HT-29 (cell line): Measurements from ENCODE around the gene NPC1. TPM values are rescaled to one million over a fixed set of nuclear protein-coding genes. Genes with fewer than 3 reads are reported as not detected.
"Not testable (repeated sequence)": the region's sequence is repeated elsewhere in the genome, so short reads cannot be mapped to it uniquely, and the experiment has no call there.

Source experiments
- DNase-seq: peaks from one replicate; pipeline ENCODE4 v3.0.0-alpha.2; 2015; ENCODE audit warnings: low spot score
- total RNA-seq: library from RNA; depleted of rRNA; stranded (reverse); fragments of >200 nt; shearing (Covaris generic); gene quantifications from 2 replicates; pipeline ENCODE4 v1.2.3, GENCODE V29; 2014

NPC1 gene
- total RNA-seq, 1 experiment from 2014 or later: 48.5 TPM

DNA sequence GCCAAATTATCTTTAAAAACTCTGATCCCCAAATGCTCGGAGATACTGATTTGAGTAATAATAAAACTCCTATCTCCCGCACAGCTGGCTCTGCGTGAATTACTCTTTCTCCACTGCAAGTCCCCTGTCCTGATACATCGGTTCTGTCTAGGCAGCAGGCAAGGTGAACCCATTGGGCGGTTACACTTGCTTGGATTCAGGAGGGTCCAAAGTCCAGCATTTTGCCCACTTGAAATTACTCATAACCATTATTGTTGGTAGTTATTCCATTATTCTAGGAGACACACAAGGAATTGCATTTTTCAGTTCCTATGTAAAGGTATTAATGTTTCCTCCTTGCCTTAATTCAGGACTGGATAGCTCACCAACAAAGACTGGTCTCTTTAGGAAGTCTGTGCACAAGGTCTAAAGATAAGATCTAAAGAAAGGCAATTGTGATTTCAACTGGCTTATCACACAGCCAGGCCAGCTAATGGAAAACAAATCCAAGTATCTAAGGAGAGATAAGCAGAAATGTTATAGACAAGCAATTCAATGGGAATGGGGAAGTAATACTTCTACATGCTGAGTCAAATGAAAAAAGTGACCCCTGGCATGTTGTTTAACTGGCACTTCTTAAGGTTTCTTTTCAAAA is 23.2 kb upstream of the NPC1 start:
- peak; percentile 39 for DNase-seq

GRCh38 chr18:23608211-23608610 is 21.9 kb upstream of the NPC1 start:
- DNase-seq: no peak

- peak; percentile 16 for DNase-seq
These were observed 19.6 kb upstream of the NPC1 start for GRCh38 chr18:23605941-23606340.

GRCh38 chr18:23599809-23600208 is 13.5 kb upstream of the NPC1 start:
- no peak for DNase-seq

DNA sequence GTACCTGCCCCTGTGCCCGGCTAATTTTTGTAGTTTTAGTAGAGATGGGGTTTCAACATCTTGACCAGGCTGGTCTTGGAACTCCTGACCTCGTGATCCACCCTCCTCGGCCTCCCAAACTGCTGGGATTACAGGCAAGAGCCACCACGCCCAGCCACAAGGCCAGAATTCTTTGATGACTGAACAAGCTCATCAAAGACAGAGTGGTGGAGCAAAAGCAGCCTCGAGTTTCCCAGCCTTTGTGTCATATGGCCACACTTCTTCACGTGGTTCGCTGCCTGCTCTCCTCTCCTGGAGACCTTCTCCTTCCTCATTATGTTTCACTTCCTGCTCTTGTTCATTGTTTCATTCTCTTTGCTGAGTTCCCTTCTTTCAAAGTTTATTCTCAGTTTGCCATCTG is 9.9 kb upstream of the NPC1 start:
- no peak for DNase-seq

GRCh38 chr18:23595591-23595990 is 9.3 kb upstream of the NPC1 start:
- no peak for DNase-seq

DNA sequence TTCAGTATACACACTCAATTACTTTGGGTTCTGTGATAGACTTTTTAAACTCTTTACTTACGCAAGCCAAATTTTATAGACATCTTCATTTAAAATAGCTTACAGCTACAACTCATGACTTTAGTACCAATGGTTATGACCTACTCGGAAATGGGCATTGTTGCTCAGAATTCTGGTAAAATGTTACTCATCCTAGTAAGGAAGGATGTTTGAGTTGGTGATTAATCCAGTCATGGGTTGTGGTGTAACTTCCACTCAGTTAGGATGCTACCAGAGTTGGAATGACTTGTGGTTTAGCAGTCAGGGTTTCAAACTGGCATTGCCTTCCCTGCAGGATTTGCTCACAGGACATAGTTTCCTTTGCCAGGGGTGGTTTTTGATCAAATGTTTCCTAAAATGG is 7.4 kb upstream of the NPC1 start:
- no peak for DNase-seq

GRCh38 chr18:23592911-23593310 is 6.6 kb upstream of the NPC1 start:
- no peak for DNase-seq

DNA sequence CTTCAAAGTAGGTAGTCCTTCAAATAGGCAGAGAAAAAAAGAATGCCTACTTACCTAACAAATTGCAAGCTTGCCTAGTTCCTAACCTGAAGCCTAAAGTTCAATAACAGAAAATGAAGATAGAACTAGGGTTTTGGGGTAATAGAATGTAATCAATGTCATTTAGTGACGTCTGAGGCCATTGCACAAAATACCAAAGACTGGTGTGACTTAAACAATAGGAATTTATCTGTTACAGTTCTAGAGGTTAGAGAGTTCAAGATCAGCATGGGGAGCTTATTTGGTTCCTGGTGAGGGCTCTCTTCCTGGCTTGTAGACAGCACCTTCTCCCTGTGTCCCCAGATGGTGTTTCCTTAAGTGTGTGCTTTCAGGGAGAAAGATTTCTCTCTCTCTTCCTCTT is 4.7 kb upstream of the NPC1 start:
- DNase-seq: no peak

GRCh38 chr18:23588836-23589560 is 2.7 kb upstream of the NPC1 start:
- no peak for DNase-seq

DNA sequence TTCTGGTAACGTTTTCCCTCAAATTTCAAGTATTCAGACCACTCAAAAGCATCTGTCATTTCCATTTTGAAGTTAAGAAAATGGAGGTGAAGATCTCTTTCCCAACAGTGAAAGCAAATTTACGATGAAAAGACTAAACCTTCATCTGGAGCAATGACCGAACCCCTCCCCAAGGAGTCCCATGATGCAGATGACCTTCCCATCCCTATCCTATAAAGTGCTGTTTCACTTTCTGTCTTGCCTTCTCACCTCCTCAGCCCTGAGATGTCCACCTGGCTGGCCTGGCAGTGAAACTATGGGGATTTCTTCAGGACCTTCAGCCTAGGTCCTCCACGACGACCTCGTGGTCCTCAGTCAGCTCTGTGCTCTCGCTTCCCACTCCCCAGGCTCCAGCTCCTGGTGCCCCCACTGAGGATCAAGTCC is 925 bp upstream of the NPC1 start:
- no peak for DNase-seq

DNA sequence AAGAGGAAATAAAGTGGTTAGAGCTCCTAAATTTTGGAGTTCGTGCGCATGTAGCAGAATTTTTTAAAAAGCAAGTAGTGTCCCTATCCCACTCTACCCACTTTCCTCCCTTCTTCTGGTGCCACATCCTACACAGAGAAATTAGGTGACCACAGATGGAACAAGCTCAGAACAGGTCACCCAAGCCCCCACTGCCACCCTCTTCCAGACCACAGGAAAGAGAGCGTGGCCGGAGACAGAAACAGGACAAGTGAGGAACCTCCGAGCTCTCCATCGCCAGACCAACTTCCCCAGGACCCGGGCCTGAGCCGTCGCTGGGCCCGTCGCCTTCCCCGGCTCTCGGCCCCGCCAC is 433 bp downstream of the NPC1 start:
- DNase-seq: no peak

DNA sequence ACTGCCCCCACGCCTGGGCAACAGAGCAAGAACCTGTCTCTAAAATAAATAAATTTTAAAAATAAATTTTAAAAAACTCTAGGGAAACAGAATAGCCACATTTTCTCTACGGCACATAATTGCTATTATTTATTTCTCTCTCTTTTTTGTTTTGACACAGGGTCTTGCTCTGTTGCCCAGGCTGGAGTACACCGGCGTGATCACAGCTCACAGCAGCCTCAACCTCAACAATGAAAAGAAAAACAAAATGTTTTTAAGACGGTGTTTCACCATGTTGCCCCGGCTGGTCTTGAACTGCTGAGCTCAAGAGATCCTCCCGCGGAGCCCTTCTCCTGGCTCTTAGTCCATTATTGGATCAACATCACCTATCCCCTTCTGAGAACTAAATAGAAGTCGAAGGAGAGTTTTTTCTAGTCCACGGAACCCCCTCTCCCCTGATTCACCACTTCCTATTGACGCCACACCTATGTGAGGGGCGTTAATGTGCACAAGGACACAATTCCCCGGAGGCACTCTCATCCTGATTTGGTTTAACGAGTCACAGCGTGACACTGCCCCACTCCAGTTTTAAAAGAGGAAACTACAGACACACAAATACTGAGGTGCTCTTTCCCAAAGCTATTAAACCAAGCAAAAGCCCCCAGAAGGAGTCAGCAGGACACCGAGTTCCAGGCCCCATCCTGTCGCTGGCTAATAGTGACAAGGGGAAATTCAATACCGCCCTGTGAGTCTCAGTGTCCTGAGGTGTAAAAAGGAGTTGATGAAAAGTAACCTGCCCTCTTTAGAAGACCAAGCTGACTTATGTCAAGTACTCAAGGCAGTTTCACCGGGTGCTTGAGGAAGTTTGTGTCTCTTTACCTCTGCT is 1.1 kb downstream of the NPC1 start:
- DNase-seq: peak; percentile 58

GRCh38 chr18:23584019-23584983 is 2.0 kb downstream of the NPC1 start:
- DNase-seq: no peak

DNA sequence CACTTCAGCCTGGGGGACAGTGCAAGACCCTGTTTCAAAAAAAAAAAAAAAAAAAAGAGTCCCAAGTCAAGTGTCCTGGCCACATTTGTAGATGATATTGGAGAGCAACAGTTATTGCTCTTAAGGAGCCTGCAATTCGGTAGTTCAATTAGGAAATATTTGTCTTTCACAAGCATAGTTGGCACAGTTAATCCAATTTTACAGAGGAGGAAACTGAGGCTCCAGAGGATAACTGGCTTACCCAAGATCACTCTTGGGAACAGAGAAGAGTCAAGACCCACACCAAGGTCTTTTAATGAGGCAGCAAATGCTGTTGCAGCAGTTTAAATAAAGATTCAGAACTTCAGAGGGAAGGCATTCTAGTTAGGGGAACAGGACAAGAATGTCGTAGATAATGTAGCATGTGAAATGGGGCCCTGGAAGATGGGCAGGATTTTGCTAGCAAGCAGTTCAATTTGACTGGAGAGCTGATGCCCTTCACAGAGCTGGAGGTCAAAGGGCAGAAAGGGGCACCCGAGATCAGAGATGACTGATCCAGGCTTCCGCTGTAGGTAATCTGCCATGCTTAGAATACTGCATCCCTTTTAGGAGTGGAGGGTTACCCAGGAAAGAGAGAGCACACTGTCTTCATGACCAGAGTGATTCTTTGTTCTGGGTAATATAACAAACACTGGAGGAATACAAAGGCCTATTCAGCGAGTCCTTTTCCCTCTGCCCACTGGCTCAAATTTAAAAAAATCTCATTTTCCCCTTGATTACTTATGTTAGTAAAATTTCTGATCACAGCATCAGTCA is 3.0 kb downstream of the NPC1 start:
- DNase-seq: no peak

- no peak for DNase-seq
These were observed 5.5 kb downstream of the NPC1 start for GRCh38 chr18:23580677-23581367.

DNA sequence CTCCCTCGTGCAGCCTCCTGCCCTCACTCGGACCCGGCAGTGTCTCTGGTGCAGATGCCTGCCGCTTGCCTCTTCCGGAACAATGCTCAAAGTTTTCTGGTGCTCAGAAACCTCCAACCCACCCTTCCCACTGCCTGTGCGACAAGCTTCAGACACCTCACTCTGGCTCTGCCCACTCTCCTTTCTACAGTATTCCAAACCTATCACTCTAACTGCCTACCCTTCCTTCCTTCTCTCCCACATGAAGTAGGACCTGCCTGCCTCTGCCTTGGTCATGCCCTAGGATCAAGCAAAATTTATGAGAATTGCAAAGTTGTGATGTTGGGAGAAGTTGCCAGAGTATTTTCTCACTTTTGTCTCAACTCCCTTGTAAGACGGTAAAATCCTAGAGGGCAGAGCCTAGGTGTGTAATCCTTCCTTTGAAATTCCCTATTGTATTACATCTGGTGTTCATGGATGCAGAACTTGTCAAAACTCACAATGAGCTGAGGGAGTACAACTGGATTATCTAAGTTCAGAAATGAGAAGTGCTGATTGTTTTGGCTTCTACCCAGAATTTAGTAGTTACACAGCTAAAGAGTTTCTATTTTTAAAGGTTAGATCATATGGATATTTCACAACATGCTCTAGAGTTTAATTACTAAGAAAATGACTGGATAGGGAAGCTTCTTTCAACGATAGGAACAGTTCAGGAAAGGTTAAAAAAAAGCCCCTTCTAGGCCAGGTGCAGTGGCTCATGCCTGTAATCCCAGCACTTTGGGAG is 7.2 kb downstream of the NPC1 start:
- no peak for DNase-seq

DNA sequence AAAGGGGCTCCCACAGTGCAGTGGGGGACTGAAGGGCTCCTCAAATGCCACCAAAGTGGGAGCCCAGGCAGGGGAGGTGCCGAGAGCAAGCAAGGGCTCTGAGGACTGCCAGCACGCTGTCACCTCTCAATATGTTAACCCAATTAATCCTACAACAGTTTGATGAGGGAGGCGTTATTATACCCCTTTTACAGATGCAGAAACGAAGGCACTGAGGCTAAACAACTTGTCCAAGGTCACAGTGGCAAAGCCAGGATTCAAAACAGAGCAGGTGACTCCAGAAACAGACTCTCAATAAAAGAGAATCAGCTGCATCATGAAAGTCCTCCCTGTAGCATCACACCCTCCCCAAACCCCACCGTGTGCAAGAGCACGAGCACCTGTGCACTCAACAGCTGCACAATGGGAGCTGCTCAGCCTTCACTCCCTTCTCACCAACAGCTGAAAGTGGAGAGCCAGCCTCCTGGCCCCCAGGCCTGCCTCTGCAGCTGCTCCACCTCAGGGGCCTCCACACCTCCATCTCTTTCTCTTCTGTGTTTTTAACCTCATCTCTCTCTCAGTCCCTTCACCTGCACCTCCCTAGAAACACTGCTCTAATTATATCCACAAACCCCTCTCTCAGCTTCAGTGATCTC is 8.1 kb downstream of the NPC1 start:
- DNase-seq: no peak

- not testable (repeated sequence) for DNase-seq
These were observed 8.8 kb downstream of the NPC1 start for GRCh38 chr18:23577521-23577920.
